Heart left ventricle (tissue), 16 donors: ENCODE data around the gene C5. TPM values are rescaled to one million over a fixed set of nuclear protein-coding genes. Genes with fewer than 3 reads are reported as not detected.
A peak's percentile ranks its signal among the peaks of the same experiment; 100 is the strongest.

Source experiments
- ATAC-seq, 4 donors: fragments of 200-7000 bp; cut with Tn5 transposase; one replicate each; pipeline ENCODE4 v1.9.1; 2020 to 2022; ENCODE audit warnings: moderate library complexity in 4 of 4, mild to moderate bottlenecking in 3 of 4, moderate number of reproducible peaks in 1 of 4
- DNase-seq, 5 donors: peaks; one replicate each; pipeline ENCODE4 v3.0.0-alpha.2; 2020
- H3K27ac ChIP-seq, 12 donors: fragments of 200-600 bp; sonication (generic) in 4 of 12; one replicate each; pipeline versions ENCODE4 v1.5.0 to v1.8.0; 2016 to 2022; ENCODE audit warnings: mild to moderate bottlenecking in 2 of 12
- H3K27me3 ChIP-seq, 9 donors: fragments of 200-600 bp; sonication (generic) in 2 of 9; one replicate each; pipeline versions ENCODE4 v1.5.1 to v1.8.0; 2016 to 2022; ENCODE audit warnings: mild to moderate bottlenecking in 3 of 9
- H3K36me3 ChIP-seq, 9 donors: fragments of 200-600 bp; sonication (generic) in 2 of 9; one replicate each; pipeline versions ENCODE4 v1.5.0 to v1.8.0; 2018 to 2022; ENCODE audit warnings: mild to moderate bottlenecking in 2 of 9
- H3K4me1 ChIP-seq, 12 donors: fragments of 200-600 bp; sonication (generic) in 4 of 12; one replicate each; pipeline versions ENCODE4 v1.5.0 to v1.8.0; 2016 to 2022; ENCODE audit warnings: mild to moderate bottlenecking in 3 of 12
- H3K4me3 ChIP-seq, 12 donors: fragments of 200-600 bp; sonication (generic) in 4 of 12; one replicate each; pipeline versions ENCODE4 v1.5.0 to v1.8.0; 2017 to 2022; ENCODE audit warnings: mild to moderate bottlenecking in 9 of 12, moderate library complexity in 4 of 12
- H3K9me3 ChIP-seq, 12 donors: fragments of 200-600 bp; sonication (generic) in 4 of 12; one replicate each; pipeline versions ENCODE4 v1.5.0 to v1.8.0; 2016 to 2022; ENCODE audit warnings: mild to moderate bottlenecking in 1 of 12
- CTCF ChIP-seq, 12 donors: fragments of 200-600 bp; sonication (generic) in 4 of 12; IDR thresholded peaks; one replicate each; pipeline versions ENCODE4 v1.5.0 to v1.8.0; 2018 to 2022; ENCODE audit warnings: antibody characterized with exemption in 12 of 12, mild to moderate bottlenecking in 5 of 12
- POLR2A ChIP-seq, 2 donors: fragments of 450-650 bp; IDR thresholded peaks; one replicate each; pipeline ENCODE4 v1.6.1; 2017; ENCODE audit warnings: antibody characterized with exemption in 2 of 2, mild to moderate bottlenecking in 2 of 2, moderate library complexity in 2 of 2
- WGBS, 4 donors: extraction: QIAGEN DNeasy Blood & Tissue Kit in 2 of 4; methylation state at CpG; one replicate each; pipeline versions ENCODE4 v1.1.5 to v1.1.7; 2013 to 2018; 5-methylcytosine and 5-hydroxymethylcytosine counted together
- intact Hi-C, 10 donors: fragments of 100-400 bp; cut with DNase I; formaldehyde crosslinking; loops; one replicate each; pipeline versions ENCODE4 v1.11.1 to v1.14.2; 2022
- polyA plus RNA-seq, 2 donors: library from polyadenylated mRNA; stranded (reverse); fragments of 200-250 nt; gene quantifications; one replicate each; pipeline ENCODE4 v1.2.3, GENCODE V29; 2013
- total RNA-seq, 9 donors: library from RNA; depleted of rRNA in 2 of 9; stranded (reverse); fragments of >200 nt in 2 of 9; fragmentation: NEBNext Ultra II Directional in 3 of 9; extraction: Animal tissue kit (Norgen Biotek cat#: 25700) in 3 of 9; gene quantifications; one replicate each; pipeline versions ENCODE4 v1.1.0 to v1.2.4, GENCODE V29; 2016 to 2023
- donor health status: ischemic (EF 13 %, LVEDD 7.1; RV severe dilation, severe dysfunction).
- donor health status: healthy with polysubstance abuse.
- donor health status: DM: no; HTN: yes; CAD: no.
- donor health status: DM: no; HTN: no; CAD: no.
- donor health status: ischemic (EF 25% LVEDD 6.9; RV normal size, moderate dysfunction).
- donor health status: ischemic (EF 25% LVEDD 5.7; RV mildly dilated, moderate dysfunction).
- donor health status: healthy.
- donor health status: DM: yes; HTN: yes; CAD: no.
- donor health status: ischemic (EF 35%, LVEDD 5.7; RV mildly dilated, moderate dysfunction).
- donor health status: nonischemic (EF 11% LVEDD 7.7; RV severe dilation, severe dysfunction).
- donor health status: DM: yes; HTN: yes; CAD: no.
- donor health status: PGD.
- donor health status: ischemic (EF 29% LVEDD 5.4; RV normal size, mild dysfunction).
- donor health status: nonischemic (EF 23%, LVEDD 6.1; RV moderate dilation, normal function).

C5 gene
- total and polyA plus RNA-seq, 11 donors = 0.32 to 1.8 (median 0.54) TPM

GRCh38 chr9:120924698-120925534 lies 125.2 kb downstream of the C5 start:
- no peaks in the 10 kb centered on the region for H3K9me3 ChIP-seq
- peaks cover 0 to 13% (median 0%) of the 10 kb centered on the region in 9 donors for H3K36me3 ChIP-seq
- H3K27ac ChIP-seq = peak overlapping the region in 2 of 12 donors; percentile 18 to 98
- TF ChIP-seq POLR2A (IDR thresholded peaks at IDR 0.05) = no peak
- no peak for TF ChIP-seq CTCF (IDR thresholded peaks at IDR 0.05)
- intact Hi-C loops = loop anchor here in 2 of 10 donors (5.0 kb wide), 1 partner anchor 48 kb away; the partner anchor contains the start of gene PHF19 (in 2 of the 2)
- DNase-seq (no peak), ATAC-seq (no peak)
- no peaks in the 10 kb centered on the region for H3K27me3 ChIP-seq
- peaks cover 0 to 92% (median 26%) of the 10 kb centered on the region in 12 donors for H3K4me1 ChIP-seq
- 84 to 91% (median 88%) methylated on average over 11 of the region's 11 CpGs for whole genome bisulfite sequencing, 4 donors
- peak overlapping the region in 1 of 12 donors; percentile 92 for H3K4me3 ChIP-seq

GRCh38 chr9:120923620-120924328 lies 126.3 kb downstream of the C5 start:
- intact Hi-C loops = no loop called here
- H3K4me1 ChIP-seq = peaks cover 0 to 93% (median 30%) of the 10 kb centered on the region in 12 donors
- peak overlapping the region in 1 of 12 donors; percentile 92 for H3K4me3 ChIP-seq
- no peaks in the 10 kb centered on the region for H3K9me3 ChIP-seq
- TF ChIP-seq CTCF (IDR thresholded peaks at IDR 0.05) (no peak), POLR2A (IDR thresholded peaks at IDR 0.05) (no peak)
- H3K36me3 ChIP-seq = peaks cover 0 to 18% (median 0%) of the 10 kb centered on the region in 9 donors
- ATAC-seq = no peak
- DNase-seq = no peak
- 93 to 96% (median 94%) methylated on average over 11 of the region's 11 CpGs for WGBS, 4 donors
- no peaks in the 10 kb centered on the region for H3K27me3 ChIP-seq
- peak overlapping the region in 1 of 12 donors; percentile 98 for H3K27ac ChIP-seq

- no peaks in the 10 kb centered on the region for H3K27me3 ChIP-seq
- H3K9me3 ChIP-seq = peaks cover 0 to under 1% (median 0%) of the 10 kb centered on the region in 12 donors
- H3K4me3 ChIP-seq = peak overlapping the region in 1 of 12 donors; percentile 92
- peaks cover 0 to 92% (median 30%) of the 10 kb centered on the region in 12 donors for H3K4me1 ChIP-seq
- H3K36me3 ChIP-seq = peaks cover 0 to 23% (median 0%) of the 10 kb centered on the region in 9 donors
- intact Hi-C loops = no loop called here
- ATAC-seq (no peak), DNase-seq (no peak)
- 71 to 80% (median 74%) methylated on average over 7 of the region's 7 CpGs for WGBS, 4 donors
- no peak for TF ChIP-seq CTCF (IDR thresholded peaks at IDR 0.05)
- TF ChIP-seq POLR2A (IDR thresholded peaks at IDR 0.05) = no peak
- H3K27ac ChIP-seq = peak overlapping the region in 5 of 12 donors; percentile 11 to 98 (median 56)
These were observed 127.5 kb downstream of the C5 start for GRCh38 chr9:120922404-120923195.
